HG03139 (cell line): ENCODE measurements around the gene IL17RE.
"Not testable (repeated sequence)": the region's sequence is repeated elsewhere in the genome, so short reads cannot be mapped to it uniquely, and the experiment has no call there.

Source experiments
- ATAC-seq: cut with Tn5 transposase; IDR thresholded peaks from one replicate; pipeline ENCODE4 v1.9.1; 2021; ENCODE audit not compliant: unreplicated experiment

IL17RE gene

GRCh38 chr3:9902372-9903237, at the start of gene IL17RE:
TSS of gene IL17RE (plus strand) at chr3:9902848. CDS start at chr3:9902933, 85 bp downstream.
- ATAC-seq, result no peak

GRCh38 chr3:9854291-9854940, 48.2 kb upstream of the IL17RE start:
- ATAC-seq, result not testable (repeated sequence)

GRCh38 chr3:9855594-9855993, 47.1 kb upstream of the IL17RE start:
- ATAC-seq, result no peak

GRCh38 chr3:9859530-9860025, 43.1 kb upstream of the IL17RE start:
- no peak for ATAC-seq

- no peak for ATAC-seq
Measured at GRCh38 chr3:9861201-9861600, 41.4 kb upstream of the IL17RE start.

GRCh38 chr3:9861626-9862130, 41.0 kb upstream of the IL17RE start:
- ATAC-seq, result no peak

GRCh38 chr3:9862391-9863057, 40.1 kb upstream of the IL17RE start:
- no peak for ATAC-seq

GRCh38 chr3:9863058-9863772, 39.4 kb upstream of the IL17RE start:
- no peak for ATAC-seq

- no peak for ATAC-seq
Measured at GRCh38 chr3:9864200-9864927, 38.3 kb upstream of the IL17RE start.

GRCh38 chr3:9865125-9865637, 37.5 kb upstream of the IL17RE start:
- not testable (repeated sequence) for ATAC-seq

GRCh38 chr3:9866639-9867038, 36.0 kb upstream of the IL17RE start:
- no peak for ATAC-seq

- ATAC-seq, result no peak
Measured at GRCh38 chr3:9867106-9867505, 35.5 kb upstream of the IL17RE start.

GRCh38 chr3:9869955-9870354, 32.7 kb upstream of the IL17RE start:
- no peak for ATAC-seq

- no peak for ATAC-seq
Measured at GRCh38 chr3:9870978-9871377, 31.7 kb upstream of the IL17RE start.

GRCh38 chr3:9872067-9872466, 30.6 kb upstream of the IL17RE start:
- ATAC-seq, result not testable (repeated sequence)

GRCh38 chr3:9875448-9875847, 27.2 kb upstream of the IL17RE start:
- no peak for ATAC-seq

GRCh38 chr3:9876255-9876654, 26.4 kb upstream of the IL17RE start:
- ATAC-seq, result not testable (repeated sequence)

- ATAC-seq, result no peak
Measured at GRCh38 chr3:9876991-9877390, 25.7 kb upstream of the IL17RE start.

- ATAC-seq, result no peak
Measured at GRCh38 chr3:9878700-9879099, 23.9 kb upstream of the IL17RE start.
